ENCODE results near the gene PKLR.
"Not testable (repeated sequence)": the region's sequence is repeated elsewhere in the genome, so short reads cannot be mapped to it uniquely, and the experiment has no call there.

PKLR gene

DNA sequence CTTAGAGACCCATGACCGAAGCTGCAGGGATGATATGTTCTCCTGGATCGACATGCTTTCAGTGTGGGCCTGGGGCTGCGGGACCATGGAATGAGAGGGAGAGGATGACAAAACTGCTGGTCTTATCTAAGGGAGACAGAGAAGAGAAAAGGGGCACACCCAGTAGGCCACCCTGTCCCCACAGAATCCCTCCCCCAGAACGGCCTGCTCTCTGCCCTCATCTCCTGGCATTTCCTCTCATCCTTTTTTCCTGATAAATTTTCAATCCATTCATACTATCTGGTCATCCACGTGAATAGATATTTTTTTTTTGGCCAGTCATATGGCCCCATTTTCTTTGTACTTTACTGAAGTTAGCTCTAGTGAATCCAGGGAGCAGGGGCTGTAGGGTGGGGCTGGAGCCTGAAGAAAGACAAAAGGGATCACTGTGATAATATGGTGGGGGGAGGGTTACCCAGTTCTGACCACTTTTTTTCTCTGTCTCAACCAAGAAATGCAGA is at the start of gene PKLR:
PKLR (minus strand) TSS at position 97 of the 500 bp plus-strand sequence; CDS start at position 54, 43 bp downstream.
- DNase-seq: no peak

DNA sequence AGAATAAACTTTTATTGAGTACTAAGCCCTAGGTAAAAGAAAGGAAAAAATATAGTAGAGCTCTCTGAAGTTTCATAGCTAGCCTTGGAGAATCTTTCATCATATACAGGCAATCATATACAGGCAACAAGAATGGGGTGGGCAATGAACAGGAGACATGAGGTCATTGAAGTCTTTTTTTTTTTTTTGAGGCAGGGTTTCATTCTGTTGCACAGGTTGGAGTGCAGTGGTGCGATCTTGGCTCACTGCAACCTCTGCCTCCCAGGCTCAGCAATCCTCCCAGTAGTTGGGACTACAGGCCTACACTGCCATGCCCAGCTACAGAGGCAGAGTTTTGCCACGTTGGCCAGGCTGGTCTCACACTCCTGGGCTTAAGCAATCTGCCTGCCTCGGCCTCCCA is 41.6 kb upstream of the PKLR start:
- no peak for DNase-seq

DNA sequence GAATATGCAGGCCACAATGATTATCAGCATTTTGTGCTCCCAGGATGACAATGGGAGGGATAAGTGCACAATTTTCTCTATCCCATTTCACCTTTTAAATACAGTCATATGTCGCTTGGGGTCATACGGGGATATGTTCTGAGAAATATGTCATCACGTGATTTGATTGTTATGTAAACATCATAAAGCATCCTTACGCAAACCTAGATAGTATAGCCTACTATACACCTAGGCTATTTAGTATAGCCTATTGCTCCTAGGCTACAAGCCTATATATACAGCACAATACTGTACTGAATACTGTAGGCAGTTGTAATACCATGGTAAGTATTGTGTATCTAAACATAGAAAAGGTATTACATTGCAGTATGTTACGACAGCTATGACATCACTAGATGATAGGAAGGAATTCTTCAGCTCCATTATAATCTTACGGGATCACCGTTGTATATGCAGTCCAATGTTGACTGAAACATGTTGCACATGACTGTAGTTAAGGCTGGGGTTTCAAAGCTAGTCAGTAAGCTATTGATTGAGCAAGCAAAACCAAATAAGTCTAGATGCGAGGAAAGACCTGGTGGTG is 38.4 kb upstream of the PKLR start:
- no peak for DNase-seq

DNA sequence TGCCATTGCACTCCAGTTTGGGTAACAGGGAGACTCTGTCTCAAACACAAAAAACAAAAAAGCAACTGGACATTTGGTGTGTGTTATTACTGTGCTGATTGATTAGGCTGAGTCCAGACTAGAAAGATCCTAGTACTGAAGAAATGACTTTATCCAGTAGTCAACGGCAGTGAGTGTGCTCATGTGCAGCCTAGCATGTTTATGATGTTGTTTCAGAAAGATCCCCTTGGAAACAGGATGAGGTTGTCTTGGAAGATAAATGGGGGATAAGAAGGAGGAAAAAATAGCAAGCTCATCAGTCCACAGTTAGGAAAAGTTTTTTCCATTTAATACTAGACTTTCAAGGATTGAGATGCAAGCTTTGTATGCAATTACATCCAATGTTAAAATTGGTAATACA is 33.7 kb upstream of the PKLR start:
- DNase-seq: no peak

DNA sequence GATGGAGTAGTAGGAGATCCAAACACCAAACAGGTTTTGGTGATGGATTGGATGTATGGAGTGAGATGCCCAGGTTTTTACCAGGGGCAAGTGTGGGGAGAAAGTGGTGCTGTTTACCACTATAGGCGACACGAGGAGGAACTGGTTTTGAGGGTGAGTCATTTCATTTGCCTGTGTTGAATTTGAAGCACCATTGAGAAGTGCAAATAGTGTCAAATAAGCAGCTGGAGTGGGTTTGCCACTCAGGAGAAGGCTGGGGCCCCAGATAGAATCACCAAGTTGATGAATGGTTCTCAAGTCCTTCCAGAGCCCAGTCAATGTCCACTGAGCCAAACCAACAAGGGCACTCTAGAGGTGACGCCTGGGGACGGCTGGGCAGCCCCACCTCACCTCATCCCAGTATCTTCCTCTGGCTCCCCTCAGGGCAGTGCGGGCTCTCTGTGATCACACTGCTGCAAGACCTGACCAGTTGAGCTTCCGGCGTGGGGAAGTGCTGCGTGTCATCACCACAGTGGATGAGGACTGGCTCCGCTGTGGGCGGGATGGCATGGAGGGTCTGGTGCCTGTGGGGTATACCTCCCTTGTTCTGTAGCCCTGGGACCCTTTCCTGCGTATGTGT is 28.9 kb upstream of the PKLR start:
- DNase-seq: no peak

DNA sequence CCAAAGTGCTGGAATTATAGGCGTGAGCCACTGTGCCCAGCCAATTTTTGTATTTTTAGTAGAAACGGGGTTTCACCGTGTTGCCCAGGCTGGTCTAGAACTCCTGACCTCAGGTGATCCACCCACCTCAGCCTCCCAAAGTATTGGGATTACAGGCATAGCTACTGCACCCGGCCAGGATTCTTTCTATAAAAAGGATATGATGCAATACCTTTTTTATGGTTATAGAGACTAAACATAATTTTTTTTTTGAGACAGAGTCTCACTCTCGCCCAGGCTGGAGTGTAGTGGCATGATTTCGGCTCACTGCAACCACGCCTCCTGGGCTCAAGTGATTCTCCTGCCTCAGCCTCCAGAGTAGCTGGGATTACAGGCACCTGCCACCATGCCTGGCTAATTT is 27.6 kb upstream of the PKLR start:
- DNase-seq: not testable (repeated sequence)

DNA sequence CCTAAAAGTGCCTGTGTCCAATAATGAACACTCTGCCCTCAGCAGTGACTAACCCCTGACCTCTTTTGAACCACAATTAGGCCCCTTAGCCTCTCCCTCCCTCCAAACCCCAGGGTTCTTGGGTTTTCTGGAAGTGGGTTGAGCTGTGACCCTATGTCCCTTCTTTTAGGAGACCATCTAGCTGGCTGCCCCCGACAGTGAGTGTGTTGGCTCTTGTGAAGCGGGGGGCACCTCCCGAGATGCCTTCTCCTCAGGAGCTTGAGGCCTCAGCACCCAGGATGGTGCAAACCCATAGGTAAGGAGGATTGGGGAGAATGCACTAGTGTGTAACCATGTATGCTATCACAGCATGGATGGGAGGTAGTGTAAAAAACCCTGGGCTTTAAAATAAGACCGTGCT is 26.7 kb upstream of the PKLR start:
- no peak for DNase-seq

DNA sequence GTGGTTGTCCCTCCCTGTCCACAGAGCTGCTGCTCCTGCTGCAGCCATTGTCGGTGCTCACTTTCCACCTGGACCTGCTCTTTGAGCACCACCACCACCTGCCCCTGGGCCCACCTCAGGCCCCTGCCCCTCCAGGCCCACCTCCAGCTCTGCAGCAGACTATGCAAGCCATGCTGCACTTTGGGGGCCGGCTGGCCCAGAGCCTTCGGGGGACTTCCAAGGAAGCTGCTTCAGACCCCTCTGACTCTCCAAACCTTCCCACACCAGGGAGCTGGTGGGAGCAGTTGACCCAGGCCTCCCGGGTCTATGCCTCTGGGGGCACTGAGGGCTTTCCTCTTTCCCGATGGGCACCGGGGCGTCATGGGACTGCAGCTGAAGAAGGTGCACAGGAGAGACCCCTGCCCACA is 25.4 kb upstream of the PKLR start:
- DNase-seq: no peak

DNA sequence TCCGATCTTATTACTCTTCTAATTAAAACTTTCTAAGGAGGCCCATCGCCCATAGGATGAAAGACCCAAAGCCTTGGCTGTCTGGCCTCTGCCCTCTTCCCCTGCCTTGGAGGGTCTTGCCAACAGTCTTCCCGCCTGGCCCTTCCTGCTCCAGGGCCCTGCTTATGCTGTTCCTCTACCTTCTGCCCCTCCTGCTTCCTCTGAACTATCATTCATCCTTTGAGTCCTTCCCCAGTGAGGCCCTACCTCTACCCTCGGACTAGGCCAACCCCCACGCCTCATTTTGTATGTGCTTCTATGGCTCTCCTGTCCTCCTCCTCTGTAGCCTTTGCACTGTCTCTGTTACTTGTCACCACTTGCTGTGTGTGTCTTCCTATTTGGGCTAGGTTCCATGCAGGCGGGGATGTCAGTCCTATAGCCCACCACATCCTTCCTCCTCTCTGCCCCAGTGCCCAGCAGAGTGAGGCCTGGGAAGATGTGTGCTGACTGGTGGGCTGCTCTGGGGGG is 24.8 kb upstream of the PKLR start:
- no peak for DNase-seq

DNA sequence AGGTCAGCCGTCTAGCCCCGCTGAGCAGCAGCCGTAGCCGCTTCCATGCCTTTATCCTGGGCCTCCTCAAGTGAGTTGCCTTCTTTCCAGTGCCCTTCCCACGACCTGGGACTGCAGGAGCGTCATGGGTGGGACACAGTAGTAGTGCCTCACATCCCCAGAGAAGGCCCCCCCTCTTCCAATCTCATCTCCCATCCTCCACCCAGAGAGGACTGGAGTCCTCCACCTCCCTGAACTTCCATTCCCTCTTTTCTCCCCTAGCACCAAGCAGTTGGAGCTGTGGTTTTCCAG is 24.3 kb upstream of the PKLR start:
- no peak for DNase-seq

DNA sequence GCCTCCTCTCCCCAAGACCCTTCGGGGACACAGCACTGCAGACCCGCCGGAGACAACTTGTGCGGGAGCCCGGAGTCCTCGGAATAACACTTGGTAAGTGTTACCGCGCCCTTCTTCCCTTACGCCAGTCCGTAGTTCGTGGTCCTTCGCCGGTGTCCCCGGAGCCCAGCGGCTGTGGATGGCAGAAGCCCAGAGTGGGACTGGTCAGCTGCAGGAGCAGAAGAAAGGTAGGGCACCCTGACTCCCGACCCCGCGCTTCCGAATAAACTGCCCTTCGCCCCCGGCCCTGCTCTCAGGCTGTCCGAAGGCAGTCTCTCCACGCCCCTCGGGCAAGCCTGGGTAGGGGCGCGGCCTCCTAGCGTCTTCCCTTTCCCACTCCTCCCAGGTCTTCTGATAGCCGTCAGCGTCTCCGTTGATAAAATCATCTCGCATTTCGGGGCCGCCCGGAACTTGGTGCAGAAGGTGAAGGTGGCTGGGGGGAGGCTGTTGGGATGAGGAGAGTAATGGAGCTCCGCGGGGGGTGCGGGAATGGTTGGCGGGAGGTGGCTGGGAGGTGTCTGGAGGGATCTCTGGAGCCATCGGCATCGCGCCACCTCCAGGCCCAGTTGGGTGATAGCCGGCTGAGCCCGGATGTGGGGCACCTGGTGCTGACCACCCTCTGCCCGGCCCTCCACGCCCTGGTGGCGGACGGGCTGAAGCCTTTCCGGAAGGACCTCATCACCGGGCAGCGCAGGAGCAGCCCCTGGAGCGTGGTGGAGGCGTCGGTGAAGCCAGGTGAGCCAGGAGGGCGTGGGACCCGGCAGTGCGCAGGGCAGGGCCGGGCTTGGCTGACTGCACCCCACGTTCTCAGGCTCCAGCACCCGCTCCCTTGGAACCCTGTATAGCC is 23.7 kb upstream of the PKLR start:
- no peak for DNase-seq

DNA sequence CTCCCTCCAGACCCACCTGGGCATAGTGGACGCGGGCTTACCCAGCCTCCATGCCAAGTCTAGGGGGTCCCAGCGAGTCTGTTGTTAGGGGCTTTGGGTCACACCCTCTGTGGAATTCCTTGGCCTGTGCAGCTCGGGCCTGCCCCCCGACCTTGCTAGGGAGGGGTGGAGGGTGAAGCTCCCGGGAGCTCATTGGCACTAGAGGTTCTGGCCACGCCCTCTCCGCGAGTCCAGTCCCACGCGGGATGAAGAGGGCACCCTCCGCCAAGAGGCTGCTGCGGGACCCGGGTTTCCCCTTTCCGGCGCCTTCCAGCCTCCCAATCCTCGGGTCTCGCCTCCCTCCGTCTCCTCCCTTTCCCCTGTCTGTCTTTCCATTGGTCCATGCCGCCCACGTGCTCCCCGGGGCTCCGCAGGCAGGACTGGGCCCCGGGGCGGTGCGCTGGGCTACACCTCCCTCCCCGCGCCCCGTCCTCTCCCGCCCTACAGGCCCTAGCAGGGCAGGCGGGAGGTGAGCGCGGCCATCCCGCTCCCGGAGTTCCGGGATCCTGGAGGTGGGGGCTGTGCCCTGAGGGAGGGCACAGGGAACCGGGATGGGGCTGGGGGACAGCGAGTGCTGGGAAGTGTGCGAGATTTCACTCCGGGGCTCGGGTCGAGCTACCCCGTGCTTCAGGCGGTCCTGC is 22.9 kb upstream of the PKLR start:
- DNase-seq: peak; percentile 78 to 81

DNA sequence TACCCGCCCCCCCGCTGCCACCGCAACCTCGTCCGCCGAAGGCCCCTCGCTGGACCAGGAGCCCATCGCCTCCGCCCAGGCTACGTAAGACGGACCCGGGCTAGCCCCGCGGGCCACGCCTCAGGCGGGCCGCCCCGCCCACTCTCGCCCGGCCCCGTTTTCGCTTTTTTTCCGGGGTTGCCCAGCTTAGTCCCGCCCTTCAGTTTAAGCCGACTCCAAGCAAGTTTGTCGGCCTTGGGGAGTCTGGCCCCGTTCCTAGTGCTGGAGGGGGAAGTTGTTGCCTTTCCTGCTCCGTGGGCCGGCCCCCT is 22.4 kb upstream of the PKLR start:
- DNase-seq: peak; percentile 69 to 71

DNA sequence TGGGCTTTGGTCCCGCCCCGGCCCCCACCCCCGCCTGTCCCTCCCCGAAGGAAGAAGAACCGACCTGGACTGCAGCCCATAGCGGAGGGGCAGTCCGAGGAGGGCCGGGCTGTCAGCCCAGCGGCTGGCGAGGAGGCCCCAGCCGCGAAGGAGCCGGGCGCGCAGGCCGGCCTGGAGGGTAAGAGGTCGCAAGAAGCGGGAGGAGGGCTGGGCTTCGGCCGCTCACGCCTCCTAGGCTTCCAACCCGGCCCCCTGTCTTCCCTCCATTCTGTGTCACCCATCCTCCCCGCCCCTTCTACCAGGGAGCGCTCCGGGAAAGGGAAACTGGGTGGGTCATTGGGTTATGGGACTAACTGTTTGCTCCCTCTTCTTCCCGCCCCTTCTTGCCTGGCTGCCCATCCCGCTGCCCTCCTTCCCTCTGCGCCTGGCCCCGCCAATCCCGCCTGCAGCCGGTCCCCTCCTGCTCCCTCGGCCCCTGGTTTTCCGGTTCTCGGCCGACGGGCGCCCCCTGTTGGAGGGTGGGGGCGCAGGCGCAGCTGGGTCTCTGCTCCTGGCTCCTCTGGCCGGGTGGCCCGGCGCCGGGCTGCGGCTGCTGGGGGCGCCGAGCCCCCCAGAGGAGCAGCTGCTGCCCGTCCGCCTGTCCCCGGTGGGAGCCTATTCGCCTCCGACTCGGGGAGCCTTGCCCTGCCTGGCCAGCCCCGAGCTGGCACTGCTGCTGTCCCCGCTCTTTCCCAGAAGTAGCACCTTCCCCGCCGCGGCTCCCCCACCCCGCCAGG is 21.9 kb upstream of the PKLR start:
- peak; percentile 78 to 85 for DNase-seq

DNA sequence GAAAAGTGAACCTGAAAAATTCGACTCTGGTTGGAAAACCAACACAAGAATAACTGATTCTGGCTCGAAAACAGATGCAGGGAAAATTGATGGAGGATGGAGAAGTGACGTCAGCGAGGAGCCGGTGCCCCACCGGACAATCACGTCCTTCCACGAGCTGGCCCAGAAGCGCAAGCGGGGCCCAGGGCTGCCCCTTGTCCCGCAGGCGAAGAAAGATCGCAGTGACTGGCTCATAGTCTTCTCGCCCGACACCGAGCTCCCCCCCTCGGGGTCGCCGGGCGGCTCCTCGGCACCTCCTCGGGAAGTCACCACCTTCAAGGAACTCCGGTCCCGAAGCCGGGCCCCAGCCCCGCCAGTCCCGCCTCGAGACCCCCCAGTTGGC is 21.3 kb upstream of the PKLR start:
- DNase-seq: no peak

DNA sequence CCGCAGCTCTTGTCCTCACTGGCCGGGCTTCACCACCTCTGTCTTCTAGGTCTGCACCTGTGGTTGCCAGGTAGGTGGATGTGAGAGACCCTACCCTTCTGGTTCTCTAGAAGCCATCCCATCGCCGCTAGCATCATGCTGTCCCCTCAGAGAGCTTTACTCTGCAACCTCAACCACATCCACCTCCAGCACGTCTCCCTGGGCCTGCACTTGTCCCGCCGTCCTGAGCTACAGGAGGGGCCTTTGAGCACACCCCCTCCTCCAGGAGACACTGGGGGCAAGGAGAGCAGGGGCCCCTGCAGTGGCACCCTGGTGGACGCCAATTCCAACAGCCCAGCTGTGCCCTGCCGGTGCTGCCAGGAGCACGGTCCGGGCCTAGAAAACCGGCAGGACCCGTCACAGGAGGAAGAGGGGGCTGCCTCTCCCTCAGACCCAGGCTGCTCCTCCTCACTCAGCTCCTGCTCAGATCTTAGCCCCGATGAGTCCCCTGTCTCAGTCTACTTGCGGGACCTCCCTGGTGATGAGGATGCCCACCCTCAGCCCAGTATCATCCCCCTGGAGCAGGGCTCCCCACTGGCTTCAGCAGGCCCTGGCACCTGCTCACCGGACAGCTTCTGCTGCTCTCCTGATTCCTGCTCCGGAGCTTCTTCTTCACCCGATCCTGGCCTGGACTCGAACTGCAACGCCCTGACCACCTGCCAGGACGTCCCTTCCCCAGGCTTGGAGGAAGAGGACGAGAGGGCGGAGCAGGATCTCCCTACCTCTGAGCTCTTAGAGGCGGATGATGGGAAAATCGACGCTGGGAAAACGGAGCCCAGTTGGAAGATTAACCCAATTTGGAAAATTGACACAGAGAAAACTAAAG is 20.6 kb upstream of the PKLR start:
- no peak for DNase-seq

DNA sequence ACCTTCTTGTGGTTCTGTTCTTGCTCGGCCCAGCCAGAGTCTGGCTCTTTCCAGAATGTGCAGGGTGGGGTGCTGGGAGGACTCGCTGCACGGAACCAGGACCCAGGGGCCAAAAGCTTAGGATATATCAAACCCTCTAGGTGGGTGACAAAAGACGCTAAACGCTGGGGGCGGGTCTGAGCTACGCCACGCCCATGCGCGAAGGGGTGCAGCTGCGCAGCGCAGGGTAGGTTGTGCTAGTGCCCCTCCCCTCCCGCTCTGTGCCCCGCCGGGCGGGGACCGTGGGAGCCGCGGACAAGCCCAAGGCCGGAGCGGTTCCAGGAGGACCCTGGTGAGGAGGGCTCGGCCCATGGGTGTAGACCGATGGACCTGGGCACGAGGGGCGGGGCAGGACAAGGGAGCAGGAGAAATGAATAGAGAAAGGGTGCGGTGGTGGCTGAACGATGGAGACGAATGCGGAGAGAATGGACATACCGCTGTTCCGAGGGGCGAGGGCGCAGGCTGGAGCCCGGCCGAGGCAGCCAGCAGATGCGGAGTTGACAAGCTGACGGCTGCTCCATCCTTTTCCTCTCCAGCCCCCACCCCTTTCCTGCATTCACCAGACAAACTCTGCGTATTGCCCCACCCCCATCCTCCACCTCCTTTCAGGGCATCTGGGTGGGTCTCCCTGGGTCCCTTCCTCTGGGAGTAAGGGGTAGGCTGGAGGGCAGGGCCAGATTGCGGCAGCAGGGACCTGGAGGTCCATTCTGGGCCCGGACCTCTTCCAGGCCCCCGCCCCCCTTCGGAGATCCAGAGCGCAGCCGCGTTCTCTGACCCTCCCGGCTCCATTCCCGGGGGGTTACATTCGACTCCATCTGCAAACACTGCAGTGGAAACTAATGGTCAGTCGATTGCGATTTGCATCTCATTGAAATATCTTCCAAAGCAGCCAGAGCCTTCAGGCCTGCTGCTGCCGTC is 19.7 kb upstream of the PKLR start, which contains the start of gene RUSC1:
RUSC1 (plus strand) TSS at position 234 of the 957 bp plus-strand sequence. CDS start 880 bp downstream, outside the sequence.
- peak; percentile 62 to 65 for DNase-seq

DNA sequence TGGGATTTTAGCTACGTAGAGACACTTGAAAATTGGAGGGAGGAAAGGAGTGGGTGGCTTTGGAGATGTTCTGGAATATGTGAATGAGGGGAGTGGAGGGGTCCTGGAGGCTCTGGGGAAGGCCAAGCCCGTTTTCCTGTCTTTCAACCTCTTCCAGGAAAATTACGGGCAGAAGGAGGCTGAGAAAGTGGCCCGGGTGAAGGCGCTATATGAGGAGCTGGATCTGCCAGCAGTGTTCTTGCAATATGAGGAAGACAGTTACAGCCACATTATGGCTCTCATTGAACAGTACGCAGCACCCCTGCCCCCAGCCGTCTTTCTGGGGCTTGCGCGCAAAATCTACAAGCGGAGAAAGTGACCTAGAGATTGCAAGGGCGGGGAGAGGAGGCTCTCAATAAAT is 19.0 kb upstream of the PKLR start:
- DNase-seq: no peak

DNA sequence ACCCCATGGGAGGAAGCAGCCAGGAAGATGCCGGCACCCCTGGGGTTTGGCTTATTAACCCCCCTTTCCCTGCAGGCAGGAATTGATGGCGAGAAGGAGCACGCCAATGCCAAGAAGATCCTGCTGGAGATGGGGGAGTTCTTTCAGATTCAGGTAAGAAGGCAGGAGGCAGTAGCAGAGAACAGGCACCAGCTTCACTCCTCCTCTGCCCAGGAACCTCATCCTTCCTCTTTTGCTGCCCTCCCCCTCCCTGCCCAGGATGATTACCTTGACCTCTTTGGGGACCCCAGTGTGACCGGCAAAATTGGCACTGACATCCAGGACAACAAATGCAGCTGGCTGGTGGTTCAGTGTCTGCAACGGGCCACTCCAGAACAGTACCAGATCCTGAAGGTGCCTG is 18.3 kb upstream of the PKLR start:
- no peak for DNase-seq

DNA sequence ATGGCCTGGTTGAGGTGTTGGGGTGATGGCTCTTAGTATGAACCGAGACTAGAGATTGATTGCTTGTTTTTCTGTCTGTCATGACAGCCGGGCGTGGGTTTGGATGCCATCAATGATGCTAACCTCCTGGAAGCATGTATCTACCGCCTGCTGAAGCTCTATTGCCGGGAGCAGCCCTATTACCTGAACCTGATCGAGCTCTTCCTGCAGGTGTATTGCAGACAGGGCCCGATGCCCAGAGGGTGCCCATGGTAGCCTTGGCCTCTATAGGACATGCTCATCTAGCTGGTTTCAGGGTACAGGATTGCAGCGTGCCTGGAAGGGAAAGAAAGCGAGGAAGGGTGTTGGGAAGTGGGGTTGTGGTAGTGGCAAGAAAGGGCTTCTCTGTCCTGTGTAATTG is 16.8 kb upstream of the PKLR start:
- no peak for DNase-seq

All from activated CD4-positive, alpha-beta T cell treated with anti-CD3 and anti-CD28 coated beads, Interleukin-2, amount 50 U/mL, for 4 hours (primary cell).